H1 (cell line): ENCODE data around the gene TFE3. TPM values are rescaled to one million over a fixed set of nuclear protein-coding genes. Genes with fewer than 3 reads are reported as not detected.

Experiments used
- BCL11A ChIP-seq, 2 experiments: IDR thresholded peaks; one replicate each; pipeline ENCODE4 v1.6.1; 2011; ENCODE audit warnings: low read depth in 2 of 2, low read length in 2 of 2, mild to moderate bottlenecking in 2 of 2
- CBX5 ChIP-seq: fragments of 300-800, 300-1000 bp; sonication (generic); IDR thresholded peaks from 2 replicates; pipeline ENCODE4 v1.7.1; 2016; ENCODE audit warnings: antibody characterized with exemption, low read length, low read depth
- CHD2 ChIP-seq: IDR thresholded peaks from 2 replicates; pipeline ENCODE4 v1.6.1; 2012; ENCODE audit warnings: low read length, improper control_type of control experiment
- CTBP2 ChIP-seq: IDR thresholded peaks from 2 replicates; pipeline ENCODE4 v1.7.0; 2011; ENCODE audit warnings: borderline replicate concordance, mild to moderate bottlenecking, moderate library complexity, mixed read lengths, low read length; ENCODE audit not compliant: insufficient read depth, insufficient read length
- EZH2 ChIP-seq: fragments of 200-600 bp; sonication (generic); IDR thresholded peaks from 2 replicates; pipeline ENCODE4 v1.7.1; 2012; ENCODE audit warnings: low read depth, mild to moderate bottlenecking, moderate library complexity, low read length, inconsistent platforms; ENCODE audit not compliant: severe bottlenecking
- GABPA ChIP-seq: IDR thresholded peaks from 2 replicates; pipeline ENCODE4 v1.6.1; 2011; ENCODE audit warnings: mild to moderate bottlenecking, low read length, moderate library complexity, borderline replicate concordance; ENCODE audit not compliant: insufficient read depth
- HDAC2 ChIP-seq, 2 experiments: fragments of 300-600 bp in 1 of 2; sonication (generic) in 1 of 2; IDR thresholded peaks; 2 replicates each; pipeline ENCODE4 v1.6.1; 2011 to 2012; ENCODE audit warnings: low read depth in 2 of 2, low read length in 2 of 2, mild to moderate bottlenecking in 2 of 2, moderate library complexity in 2 of 2, borderline replicate concordance in 1 of 2, inconsistent platforms in 1 of 2
- KDM4A ChIP-seq: IDR thresholded peaks from one replicate; pipeline ENCODE4 v1.7.1; 2012; ENCODE audit warnings: low read depth, mild to moderate bottlenecking, moderate library complexity, low read length, inconsistent platforms; ENCODE audit not compliant: severe bottlenecking
- MAFK ChIP-seq: IDR thresholded peaks from 2 replicates; pipeline ENCODE4 v1.6.1; 2012; ENCODE audit warnings: low read depth, mild to moderate bottlenecking, improper control_type of control experiment, low read length
- RBBP5 ChIP-seq: IDR thresholded peaks from 2 replicates; pipeline ENCODE4 v1.7.1; 2012; ENCODE audit warnings: low read depth, mild to moderate bottlenecking, inconsistent platforms, low read length, moderate library complexity, borderline replicate concordance
- SAP30 ChIP-seq: fragments of 300-600 bp; sonication (generic); IDR thresholded peaks from 2 replicates; pipeline ENCODE4 v1.7.1; 2012; ENCODE audit warnings: low read length, moderate library complexity, mild to moderate bottlenecking, inconsistent platforms; ENCODE audit not compliant: insufficient read depth, insufficient replicate concordance
- SIRT6 ChIP-seq: IDR thresholded peaks from one replicate; pipeline ENCODE4 v1.7.1; 2012; ENCODE audit warnings: low read length, inconsistent platforms
- SRF ChIP-seq: IDR thresholded peaks from 2 replicates; pipeline ENCODE4 v1.6.1; 2011; ENCODE audit warnings: mild to moderate bottlenecking, low read depth, low read length, moderate library complexity
- TCF12 ChIP-seq: IDR thresholded peaks from 2 replicates; pipeline ENCODE4 v1.6.1; 2011; ENCODE audit warnings: low read depth, mild to moderate bottlenecking, low read length
- YY1 ChIP-seq: IDR thresholded peaks from 2 replicates; pipeline ENCODE4 v1.6.1; 2011; ENCODE audit warnings: low read depth, mild to moderate bottlenecking, low read length
- ZNF274 ChIP-seq: IDR thresholded peaks from 2 replicates; pipeline ENCODE4 v1.7.0; 2012; ENCODE audit warnings: low read length, borderline replicate concordance; ENCODE audit errors: extremely low read depth
- polyA plus RNA-seq, 7 experiments: library from polyadenylated mRNA; depleted of rRNA in 3 of 7; stranded (reverse) in 5 of 7; unstranded in 2 of 7; fragments of >200 nt in 5 of 7; fragments of 200-250 nt in 2 of 7; gene quantifications; 1 replicate in 5 of 7; 2 replicates in 1 of 7; 4 replicates in 1 of 7; pipeline versions ENCODE4 v1.2.1 to v1.2.3, GENCODE V29; 2011 to 2013; ENCODE audit warnings: missing spikeins in 2 of 7, mixed read lengths in 2 of 7
- total RNA-seq: library from RNA; stranded (reverse); fragmentation: NEBNext Ultra II Directional; extraction: Animal tissue kit (Norgen Biotek cat#: 25700); gene quantifications from 2 replicates; pipeline ENCODE4 v1.2.1, GENCODE V29; 2021
- TF ChIP-seq, protein P1 (sequence below): IDR thresholded peaks from 2 replicates; pipeline ENCODE4 v1.6.1; 2012; ENCODE audit warnings: inconsistent platforms
- TF ChIP-seq, protein P2 (sequence below), 3 experiments: IDR thresholded peaks; 1 replicate in 2 of 3; 2 replicates in 1 of 3; pipeline versions ENCODE4 v1.5.1 to v1.6.1; 2011; ENCODE audit warnings: low read length in 3 of 3, mild to moderate bottlenecking in 3 of 3, inconsistent platforms in 2 of 3, low read depth in 1 of 3, moderate library complexity in 1 of 3; ENCODE audit not compliant: insufficient read depth in 1 of 3; ENCODE audit errors: control extremely low read depth in 1 of 3
- TF ChIP-seq, protein P3 (sequence below): IDR thresholded peaks from 2 replicates; pipeline ENCODE4 v1.6.1; 2011; ENCODE audit warnings: low read depth, mild to moderate bottlenecking, low read length; ENCODE audit not compliant: insufficient read depth

TFE3 gene
- total and polyA plus RNA-seq, 2 of the 8 experiments (the other 6 are each of a cell fraction or from before 2014, with no cell fraction given): 33.7 to 52.9 TPM

DNA sequence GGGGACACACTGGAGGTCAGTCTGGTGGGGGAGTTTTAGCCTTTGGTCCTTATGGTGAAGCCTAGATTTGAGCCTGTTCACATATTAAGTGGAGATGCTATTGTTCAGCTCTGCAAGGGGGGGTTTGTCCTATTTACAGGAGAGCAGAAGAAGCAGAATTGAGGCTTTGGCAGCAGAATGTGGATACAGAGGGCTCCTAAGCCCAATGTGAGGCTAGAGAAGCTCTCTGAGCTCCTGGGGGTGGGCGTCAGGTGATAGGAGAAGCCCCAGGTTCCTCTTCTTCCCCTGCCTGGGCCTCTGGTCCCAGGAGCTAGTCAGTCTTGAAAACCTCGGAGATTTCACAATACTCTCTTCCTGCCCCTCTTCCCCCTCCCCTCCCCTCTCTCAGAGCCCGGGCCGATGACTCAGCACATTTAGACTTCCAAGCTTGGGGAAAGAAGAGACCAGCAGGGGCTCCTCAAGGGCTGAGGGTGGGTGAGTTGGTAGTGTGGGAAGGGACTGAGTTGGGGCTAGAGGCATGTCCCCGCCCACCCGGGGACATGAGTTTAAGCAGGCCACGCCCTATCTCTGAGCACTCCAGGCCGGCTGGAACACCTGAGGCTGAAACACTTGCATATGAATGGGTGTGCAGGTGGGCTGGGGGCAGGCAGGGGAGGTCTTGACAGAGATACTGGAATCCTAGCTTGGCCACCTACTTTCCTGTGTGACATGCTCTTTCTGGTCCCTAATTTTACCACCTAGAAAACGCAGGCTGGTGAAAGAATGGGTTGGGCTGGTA, 3.4 kb downstream of the TFE3 start (continued):
- TF ChIP-seq BCL11A (IDR thresholded peaks at IDR 0.05; ENCODE audit: low read depth in 2 of 2, low read length in 2 of 2) (no peak), KDM4A (no peak), YY1 (no peak), SAP30 (peak; percentile 40), ZNF274 (no peak), EZH2 (no peak), CHD2 (no peak), MAFK (peak; percentile 96), SRF (no peak), GABPA (no peak), SIRT6 (no peak), HDAC2 (IDR thresholded peaks at IDR 0.05; ENCODE audit: borderline replicate concordance in 1 of 2, low read depth in 2 of 2, low read length in 2 of 2) (no peak), TCF12 (0 out of 2 replicates have a peak, but pooled peaks have one; percentile 66), CBX5 (no peak), RBBP5 (no peak), CTBP2 (no peak)
- TF ChIP-seq, protein P1, sequence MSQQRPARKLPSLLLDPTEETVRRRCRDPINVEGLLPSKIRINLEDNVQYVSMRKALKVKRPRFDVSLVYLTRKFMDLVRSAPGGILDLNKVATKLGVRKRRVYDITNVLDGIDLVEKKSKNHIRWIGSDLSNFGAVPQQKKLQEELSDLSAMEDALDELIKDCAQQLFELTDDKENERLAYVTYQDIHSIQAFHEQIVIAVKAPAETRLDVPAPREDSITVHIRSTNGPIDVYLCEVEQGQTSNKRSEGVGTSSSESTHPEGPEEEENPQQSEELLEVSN: no peak
- TF ChIP-seq, protein P2, sequence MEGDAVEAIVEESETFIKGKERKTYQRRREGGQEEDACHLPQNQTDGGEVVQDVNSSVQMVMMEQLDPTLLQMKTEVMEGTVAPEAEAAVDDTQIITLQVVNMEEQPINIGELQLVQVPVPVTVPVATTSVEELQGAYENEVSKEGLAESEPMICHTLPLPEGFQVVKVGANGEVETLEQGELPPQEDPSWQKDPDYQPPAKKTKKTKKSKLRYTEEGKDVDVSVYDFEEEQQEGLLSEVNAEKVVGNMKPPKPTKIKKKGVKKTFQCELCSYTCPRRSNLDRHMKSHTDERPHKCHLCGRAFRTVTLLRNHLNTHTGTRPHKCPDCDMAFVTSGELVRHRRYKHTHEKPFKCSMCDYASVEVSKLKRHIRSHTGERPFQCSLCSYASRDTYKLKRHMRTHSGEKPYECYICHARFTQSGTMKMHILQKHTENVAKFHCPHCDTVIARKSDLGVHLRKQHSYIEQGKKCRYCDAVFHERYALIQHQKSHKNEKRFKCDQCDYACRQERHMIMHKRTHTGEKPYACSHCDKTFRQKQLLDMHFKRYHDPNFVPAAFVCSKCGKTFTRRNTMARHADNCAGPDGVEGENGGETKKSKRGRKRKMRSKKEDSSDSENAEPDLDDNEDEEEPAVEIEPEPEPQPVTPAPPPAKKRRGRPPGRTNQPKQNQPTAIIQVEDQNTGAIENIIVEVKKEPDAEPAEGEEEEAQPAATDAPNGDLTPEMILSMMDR (IDR thresholded peaks at IDR 0.05; ENCODE audit: control extremely low read depth in 1 of 3, insufficient read depth in 1 of 3, low read depth in 1 of 3, low read length in 3 of 3): no peak
- TF ChIP-seq, protein P3, sequence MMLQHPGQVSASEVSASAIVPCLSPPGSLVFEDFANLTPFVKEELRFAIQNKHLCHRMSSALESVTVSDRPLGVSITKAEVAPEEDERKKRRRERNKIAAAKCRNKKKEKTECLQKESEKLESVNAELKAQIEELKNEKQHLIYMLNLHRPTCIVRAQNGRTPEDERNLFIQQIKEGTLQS: no peak
